Measurements from ENCODE around the gene MYO5B. TPM values are rescaled to one million over a fixed set of nuclear protein-coding genes. Genes with fewer than 3 reads are reported as not detected.

MYO5B gene
- total RNA-seq, 1 donor from 2014 or later, result 31.3 TPM

DNA sequence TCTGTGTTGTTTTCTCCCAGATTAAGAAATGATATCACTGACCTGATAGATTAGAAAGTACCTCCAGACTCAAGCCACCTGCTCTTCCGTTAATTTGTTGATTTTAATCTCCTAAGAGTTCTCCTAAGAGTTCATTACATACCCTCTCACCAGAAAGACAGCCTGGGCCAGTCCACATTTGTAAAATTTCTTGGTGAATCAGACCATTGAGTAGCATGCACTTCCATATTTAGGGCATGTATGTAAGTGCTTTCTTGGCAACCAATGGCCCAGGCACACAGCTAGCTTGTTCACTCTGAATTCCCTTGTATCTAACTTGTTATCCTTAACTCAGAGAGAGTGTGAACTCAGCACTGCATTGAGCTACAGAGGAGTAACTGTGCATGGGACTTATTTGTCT lies 223.5 kb downstream of the MYO5B start:
- TF ChIP-seq, protein P1, sequence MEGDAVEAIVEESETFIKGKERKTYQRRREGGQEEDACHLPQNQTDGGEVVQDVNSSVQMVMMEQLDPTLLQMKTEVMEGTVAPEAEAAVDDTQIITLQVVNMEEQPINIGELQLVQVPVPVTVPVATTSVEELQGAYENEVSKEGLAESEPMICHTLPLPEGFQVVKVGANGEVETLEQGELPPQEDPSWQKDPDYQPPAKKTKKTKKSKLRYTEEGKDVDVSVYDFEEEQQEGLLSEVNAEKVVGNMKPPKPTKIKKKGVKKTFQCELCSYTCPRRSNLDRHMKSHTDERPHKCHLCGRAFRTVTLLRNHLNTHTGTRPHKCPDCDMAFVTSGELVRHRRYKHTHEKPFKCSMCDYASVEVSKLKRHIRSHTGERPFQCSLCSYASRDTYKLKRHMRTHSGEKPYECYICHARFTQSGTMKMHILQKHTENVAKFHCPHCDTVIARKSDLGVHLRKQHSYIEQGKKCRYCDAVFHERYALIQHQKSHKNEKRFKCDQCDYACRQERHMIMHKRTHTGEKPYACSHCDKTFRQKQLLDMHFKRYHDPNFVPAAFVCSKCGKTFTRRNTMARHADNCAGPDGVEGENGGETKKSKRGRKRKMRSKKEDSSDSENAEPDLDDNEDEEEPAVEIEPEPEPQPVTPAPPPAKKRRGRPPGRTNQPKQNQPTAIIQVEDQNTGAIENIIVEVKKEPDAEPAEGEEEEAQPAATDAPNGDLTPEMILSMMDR (IDR thresholded peaks at IDR 0.05; ENCODE audit: insufficient read depth, low read length, severe bottlenecking), result no peak
- H3K27me3 ChIP-seq (ENCODE audit: control insufficient read depth, insufficient read depth, low read length), result no peaks in the 10 kb centered on the region
- DNase-seq (ENCODE audit: low read depth) (no peak), FAIRE-seq (no peak)
- peaks cover 5% of the 10 kb centered on the region for H3K36me3 ChIP-seq (ENCODE audit: control insufficient read depth, insufficient read depth, low read length)
- H3K4me3 ChIP-seq (ENCODE audit: low read depth, low read length), result no peak overlapping the region

DNA sequence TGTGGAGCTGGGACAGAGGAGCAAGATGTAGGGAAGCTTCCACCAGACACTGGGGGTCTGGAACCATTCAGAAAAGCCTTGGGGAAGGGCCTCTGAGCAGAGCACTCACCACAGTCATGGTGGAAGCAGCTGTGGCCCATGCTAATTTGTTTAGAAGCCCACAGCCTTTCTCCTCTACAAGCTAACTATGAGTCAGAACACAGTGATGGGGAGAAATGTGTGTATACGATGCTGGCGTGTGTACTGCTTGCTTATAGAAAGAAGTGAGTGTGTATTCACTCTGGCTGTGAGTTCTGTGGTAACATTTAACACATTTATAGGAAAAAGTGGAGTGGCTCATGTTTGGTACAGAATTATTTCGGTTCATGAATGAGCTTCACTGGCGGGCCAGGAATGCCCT lies 224.6 kb downstream of the MYO5B start:
- H3K27me3 ChIP-seq (ENCODE audit: control insufficient read depth, insufficient read depth, low read length), result no peaks in the 10 kb centered on the region
- H3K4me3 ChIP-seq (ENCODE audit: low read depth, low read length), result no peak overlapping the region
- DNase-seq (ENCODE audit: low read depth), result no peak
- FAIRE-seq, result no peak
- TF ChIP-seq, protein P1 (IDR thresholded peaks at IDR 0.05; ENCODE audit: insufficient read depth, low read length, severe bottlenecking), result no peak
- H3K36me3 ChIP-seq (ENCODE audit: control insufficient read depth, insufficient read depth, low read length), result peaks cover 5% of the 10 kb centered on the region

DNA sequence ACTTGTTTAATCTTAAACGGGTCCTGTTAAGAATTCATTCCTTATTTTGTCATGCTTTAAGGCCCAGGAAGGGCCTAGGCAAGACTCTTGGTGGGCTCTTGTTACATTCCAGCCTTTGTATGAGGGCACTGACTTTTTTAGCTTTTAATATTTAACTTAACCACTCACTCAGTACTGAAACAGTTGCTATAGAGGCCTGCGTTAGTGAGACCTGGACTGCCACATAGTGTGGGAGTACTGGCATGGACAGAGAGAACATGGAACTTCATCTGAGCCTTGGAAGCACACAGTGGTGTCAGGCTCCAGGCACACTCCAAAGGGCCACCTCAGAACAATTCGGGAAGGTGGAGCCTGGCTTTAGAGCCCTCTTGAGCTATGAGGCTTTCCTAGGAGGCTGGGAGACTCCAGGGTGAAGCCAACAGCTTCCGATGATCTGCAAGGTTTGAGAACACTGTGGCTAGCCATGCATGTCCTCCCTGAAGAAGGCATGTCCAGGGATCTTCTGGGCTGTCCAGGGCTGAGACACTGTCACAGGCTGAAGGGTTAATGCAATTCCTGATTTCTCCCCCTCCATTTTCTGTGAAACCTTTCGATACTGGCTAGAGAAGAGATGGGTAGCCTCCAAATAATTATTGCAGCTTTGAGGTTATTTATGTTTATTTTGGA lies 226.2 kb downstream of the MYO5B start:
- Histone ChIP-seq H3K36me3 (ENCODE audit: control insufficient read depth, insufficient read depth, low read length) (peaks cover 5% of the 10 kb centered on the region), H3K27me3 (ENCODE audit: control insufficient read depth, insufficient read depth, low read length) (no peaks in the 10 kb centered on the region), H3K4me3 (ENCODE audit: low read depth, low read length) (no peak overlapping the region)
- no peak for DNase-seq (ENCODE audit: low read depth)
- TF ChIP-seq, protein P1 (IDR thresholded peaks at IDR 0.05; ENCODE audit: insufficient read depth, low read length, severe bottlenecking), result no peak
- no peak for FAIRE-seq

DNA sequence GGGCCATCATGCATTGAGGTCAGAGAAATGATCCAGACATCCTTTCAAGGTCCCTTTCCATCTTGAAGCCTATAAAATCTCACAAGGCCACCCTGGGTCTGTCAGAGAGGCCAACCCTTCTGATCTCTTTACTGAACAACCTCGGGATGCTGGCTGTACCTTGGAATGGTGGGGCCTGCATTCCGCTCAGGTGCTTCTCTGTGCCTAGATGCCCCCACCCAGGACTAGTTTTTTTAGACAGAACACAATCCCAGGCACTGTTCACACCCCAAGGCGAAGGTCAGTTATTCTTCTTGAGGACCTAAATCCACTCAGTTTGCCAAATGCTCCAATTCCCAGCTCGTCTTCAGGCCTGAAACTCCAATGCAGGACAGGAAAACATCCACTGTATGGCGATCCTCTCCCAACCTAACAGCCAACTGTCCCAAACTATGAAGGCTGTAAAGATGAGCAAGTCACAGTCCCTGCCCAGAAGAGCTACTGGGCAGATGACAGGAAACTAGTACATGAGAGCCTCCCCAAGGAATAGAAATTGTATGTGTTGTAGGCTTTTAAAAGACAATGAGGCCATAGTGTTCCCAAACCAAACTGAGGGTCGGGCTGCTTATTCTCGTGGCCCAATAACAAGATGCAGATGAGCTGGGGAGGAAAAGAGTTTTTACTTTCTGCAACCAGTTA lies 227.2 kb downstream of the MYO5B start:
- Histone ChIP-seq H3K27me3 (ENCODE audit: control insufficient read depth, insufficient read depth, low read length) (no peaks in the 10 kb centered on the region), H3K4me3 (ENCODE audit: low read depth, low read length) (no peak overlapping the region), H3K36me3 (ENCODE audit: control insufficient read depth, insufficient read depth, low read length) (peaks cover 2% of the 10 kb centered on the region)
- TF ChIP-seq, protein P1 (IDR thresholded peaks at IDR 0.05; ENCODE audit: insufficient read depth, low read length, severe bottlenecking), result no peak
- FAIRE-seq, result no peak
- DNase-seq (ENCODE audit: low read depth), result no peak

DNA sequence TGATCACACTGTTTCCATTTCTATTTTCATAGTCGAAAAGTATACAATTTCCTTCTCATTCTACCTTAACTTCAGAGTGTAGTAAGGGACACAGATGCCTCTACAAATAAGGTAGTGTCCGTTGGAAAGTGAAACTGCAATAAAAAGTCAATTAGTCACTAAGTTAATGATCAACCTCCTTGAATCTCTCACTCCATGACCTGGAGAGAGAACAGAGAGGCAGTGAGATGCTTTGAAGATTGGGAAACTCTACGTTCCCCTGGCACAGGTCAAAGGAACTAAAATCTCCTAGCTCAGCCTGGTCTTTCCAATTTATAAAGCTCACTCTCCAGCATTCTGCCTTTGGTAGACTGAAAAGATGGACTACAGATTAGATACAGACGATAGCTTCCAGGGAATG lies 227.8 kb downstream of the MYO5B start:
- Histone ChIP-seq H3K27me3 (ENCODE audit: control insufficient read depth, insufficient read depth, low read length) (no peaks in the 10 kb centered on the region), H3K36me3 (ENCODE audit: control insufficient read depth, insufficient read depth, low read length) (no peaks in the 10 kb centered on the region), H3K4me3 (ENCODE audit: low read depth, low read length) (no peak overlapping the region)
- TF ChIP-seq, protein P1 (IDR thresholded peaks at IDR 0.05; ENCODE audit: insufficient read depth, low read length, severe bottlenecking), result no peak
- no peak for FAIRE-seq
- DNase-seq (ENCODE audit: low read depth), result no peak
